Measurements from ENCODE around the gene MFN2. TPM values are rescaled to one million over a fixed set of nuclear protein-coding genes. Genes with fewer than 3 reads are reported as not detected.

The MFN2 gene
- total and polyA plus RNA-seq, 4 donors: 26.7 to 70.8 (median 39.9) TPM

DNA sequence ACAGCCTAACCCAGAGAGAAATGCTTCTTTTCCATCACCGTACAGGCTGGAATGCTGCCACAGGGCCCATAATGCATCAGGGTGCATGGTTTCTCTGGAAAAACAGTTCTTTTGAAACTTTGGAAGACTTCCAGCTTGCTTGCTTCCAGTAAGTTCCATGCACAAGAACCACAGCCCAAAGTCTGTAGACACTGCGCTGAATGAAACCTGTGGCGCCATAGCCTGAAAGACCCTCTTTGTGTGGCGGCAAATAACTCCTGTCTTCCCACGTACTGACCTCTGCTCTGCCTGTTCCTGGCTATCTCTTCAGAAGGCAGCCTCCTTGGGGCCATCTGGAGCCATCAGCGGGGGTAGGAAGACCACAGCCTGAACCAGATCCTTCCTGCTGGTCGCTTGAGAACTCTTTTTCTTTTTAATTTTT is 54.1 kb downstream of the MFN2 start:
- H3K36me3 ChIP-seq (ENCODE audit: control insufficient read depth in 4 of 4, insufficient read depth in 4 of 4, low read length in 4 of 4): peaks cover 0 to 19% (median 0%) of the 10 kb centered on the region in 4 donors
- TF ChIP-seq, protein P1, sequence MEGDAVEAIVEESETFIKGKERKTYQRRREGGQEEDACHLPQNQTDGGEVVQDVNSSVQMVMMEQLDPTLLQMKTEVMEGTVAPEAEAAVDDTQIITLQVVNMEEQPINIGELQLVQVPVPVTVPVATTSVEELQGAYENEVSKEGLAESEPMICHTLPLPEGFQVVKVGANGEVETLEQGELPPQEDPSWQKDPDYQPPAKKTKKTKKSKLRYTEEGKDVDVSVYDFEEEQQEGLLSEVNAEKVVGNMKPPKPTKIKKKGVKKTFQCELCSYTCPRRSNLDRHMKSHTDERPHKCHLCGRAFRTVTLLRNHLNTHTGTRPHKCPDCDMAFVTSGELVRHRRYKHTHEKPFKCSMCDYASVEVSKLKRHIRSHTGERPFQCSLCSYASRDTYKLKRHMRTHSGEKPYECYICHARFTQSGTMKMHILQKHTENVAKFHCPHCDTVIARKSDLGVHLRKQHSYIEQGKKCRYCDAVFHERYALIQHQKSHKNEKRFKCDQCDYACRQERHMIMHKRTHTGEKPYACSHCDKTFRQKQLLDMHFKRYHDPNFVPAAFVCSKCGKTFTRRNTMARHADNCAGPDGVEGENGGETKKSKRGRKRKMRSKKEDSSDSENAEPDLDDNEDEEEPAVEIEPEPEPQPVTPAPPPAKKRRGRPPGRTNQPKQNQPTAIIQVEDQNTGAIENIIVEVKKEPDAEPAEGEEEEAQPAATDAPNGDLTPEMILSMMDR (IDR thresholded peaks at IDR 0.05; ENCODE audit: control extremely low read depth, extremely low read depth): no peak
- H3K27ac ChIP-seq (ENCODE audit: low read depth in 1 of 2, low read length in 1 of 2): peak overlapping the region in 1 of 2 donors; percentile 18
- peak; percentile 43 to 81 (median 76) for DNase-seq
- H3K4me3 ChIP-seq: no peak overlapping the region
- H3K9ac ChIP-seq (ENCODE audit: insufficient read depth in 1 of 2, low read length in 2 of 2): no peak overlapping the region
- peaks cover 0 to 7% (median 0%) of the 10 kb centered on the region in 5 donors for H3K4me1 ChIP-seq (ENCODE audit: control insufficient read depth in 5 of 5, insufficient read depth in 5 of 5, low read length in 5 of 5)
- 29 to 65% methylated on average over 7 of the region's 7 CpGs for WGBS, 2 donors
- no peak for ATAC-seq (ENCODE audit: insufficient read depth, low FRiP score)
- no peaks in the 10 kb centered on the region for H3K9me3 ChIP-seq (ENCODE audit: control insufficient read depth in 4 of 4, insufficient read depth in 3 of 4, low read length in 3 of 4)
- H3K27me3 ChIP-seq (ENCODE audit: control insufficient read depth in 3 of 3, insufficient read depth in 3 of 3, low read length in 2 of 3): no peaks in the 10 kb centered on the region

DNA sequence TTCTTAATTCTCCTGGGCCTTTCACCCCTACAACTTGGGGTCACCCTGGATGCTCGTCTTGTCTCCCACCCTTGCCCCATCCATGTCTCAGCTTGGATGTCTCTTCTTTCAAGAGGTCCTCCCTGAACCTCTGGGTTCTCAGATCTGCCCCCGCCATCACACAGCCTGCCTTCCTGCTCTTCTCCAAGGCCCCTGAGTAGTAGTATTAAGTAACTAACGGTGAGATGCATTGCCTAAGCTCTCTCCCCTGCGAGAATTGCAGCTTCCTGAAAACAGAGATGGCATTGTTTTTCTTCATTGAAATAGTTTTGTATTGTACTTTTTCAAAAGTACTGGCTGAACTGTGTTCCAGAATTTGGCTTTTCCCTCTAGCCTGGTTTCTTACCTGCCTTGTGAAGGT is 55.1 kb downstream of the MFN2 start:
- Histone ChIP-seq H3K9ac (ENCODE audit: insufficient read depth in 1 of 2, low read length in 2 of 2) (no peak overlapping the region), H3K4me3 (no peak overlapping the region), H3K36me3 (ENCODE audit: control insufficient read depth in 4 of 4, insufficient read depth in 4 of 4, low read length in 4 of 4) (peaks cover 0 to 9% (median 0%) of the 10 kb centered on the region in 4 donors), H3K4me1 (ENCODE audit: control insufficient read depth in 5 of 5, insufficient read depth in 5 of 5, low read length in 5 of 5) (peaks cover 0 to 7% (median 0%) of the 10 kb centered on the region in 5 donors), H3K9me3 (ENCODE audit: control insufficient read depth in 4 of 4, insufficient read depth in 3 of 4, low read length in 3 of 4) (no peaks in the 10 kb centered on the region), H3K27ac (ENCODE audit: low read depth in 1 of 2, low read length in 1 of 2) (no peak overlapping the region), H3K27me3 (ENCODE audit: control insufficient read depth in 3 of 3, insufficient read depth in 3 of 3, low read length in 2 of 3) (no peaks in the 10 kb centered on the region)
- no peak for DNase-seq
- no peak for ATAC-seq (ENCODE audit: insufficient read depth, low FRiP score)
- 34 to 68% methylated on average over 4 of the region's 4 CpGs for WGBS, 2 donors
- TF ChIP-seq, protein P1 (IDR thresholded peaks at IDR 0.05; ENCODE audit: control extremely low read depth, extremely low read depth): no peak

DNA sequence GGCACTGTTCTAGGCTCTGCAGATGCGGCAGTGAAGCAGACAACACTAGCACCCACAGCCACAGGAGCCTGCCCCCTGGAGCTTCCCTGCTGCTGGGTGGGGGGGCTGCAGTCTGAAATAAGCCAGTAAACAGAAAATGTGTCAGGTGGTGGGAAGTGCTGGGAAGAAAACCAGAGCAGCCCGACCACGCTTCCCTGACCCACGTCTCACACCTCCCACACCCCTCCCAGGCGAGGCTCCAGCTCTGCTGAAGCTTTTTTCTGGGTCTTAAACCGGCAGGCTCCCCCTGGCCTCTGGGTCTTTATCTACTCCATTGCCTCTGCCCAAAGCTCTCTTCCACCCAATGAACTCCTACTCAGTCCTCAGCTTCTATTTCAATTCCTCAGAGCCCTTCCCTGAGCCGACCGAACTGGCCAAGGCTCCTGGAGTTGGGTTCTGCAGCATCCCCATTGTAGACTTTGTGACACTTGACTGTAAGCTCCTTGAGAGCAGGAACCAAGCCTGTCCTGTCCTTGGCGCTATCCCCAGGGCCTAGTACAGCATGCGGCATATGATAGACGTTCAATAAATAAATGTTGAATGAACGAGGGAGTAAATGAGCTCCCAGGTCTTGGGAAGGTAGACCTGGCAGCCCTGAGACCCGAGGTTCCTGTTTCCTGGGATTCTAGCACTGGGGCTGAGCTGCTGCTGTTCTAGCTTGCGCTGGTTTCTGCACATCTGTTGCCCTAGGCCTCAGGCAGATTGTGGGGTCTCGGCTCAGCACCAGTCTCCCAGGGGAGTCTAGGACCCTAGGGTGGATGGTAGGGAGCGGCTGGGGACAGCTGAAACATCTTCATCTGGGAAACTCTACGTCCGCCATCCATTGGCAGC is 57.5 kb downstream of the MFN2 start:
- Histone ChIP-seq H3K27me3 (ENCODE audit: control insufficient read depth in 3 of 3, insufficient read depth in 3 of 3, low read length in 2 of 3) (no peaks in the 10 kb centered on the region), H3K9me3 (ENCODE audit: control insufficient read depth in 4 of 4, insufficient read depth in 3 of 4, low read length in 3 of 4) (no peaks in the 10 kb centered on the region), H3K4me3 (no peak overlapping the region), H3K36me3 (ENCODE audit: control insufficient read depth in 4 of 4, insufficient read depth in 4 of 4, low read length in 4 of 4) (no peaks in the 10 kb centered on the region), H3K9ac (ENCODE audit: insufficient read depth in 1 of 2, low read length in 2 of 2) (no peak overlapping the region), H3K27ac (ENCODE audit: low read depth in 1 of 2, low read length in 1 of 2) (no peak overlapping the region), H3K4me1 (ENCODE audit: control insufficient read depth in 5 of 5, insufficient read depth in 5 of 5, low read length in 5 of 5) (peaks cover 0 to 7% (median 0%) of the 10 kb centered on the region in 5 donors)
- DNase-seq (no peak), ATAC-seq (ENCODE audit: insufficient read depth, low FRiP score) (no peak)
- 81 to 87% methylated on average over 18 of the region's 18 CpGs for WGBS, 2 donors
- TF ChIP-seq, protein P1 (IDR thresholded peaks at IDR 0.05; ENCODE audit: control extremely low read depth, extremely low read depth): no peak
